Suprapubic skin (tissue), 4 donors: ENCODE measurements around the gene G2E3. TPM values are rescaled to one million over a fixed set of nuclear protein-coding genes. Genes with fewer than 3 reads are reported as not detected.

Experiments used
- DNase-seq, 2 donors: peaks; one replicate each; pipeline ENCODE4 v3.0.0-alpha.2; 2019; ENCODE audit warnings: low spot score in 2 of 2
- H3K27ac ChIP-seq: fragments of 200-600 bp; sonication (generic); one replicate; pipeline ENCODE4 v1.5.1; 2019
- H3K27me3 ChIP-seq: fragments of 200-600 bp; sonication (generic); one replicate; pipeline ENCODE4 v1.5.1; 2019
- H3K36me3 ChIP-seq: fragments of 200-600 bp; sonication (generic); one replicate; pipeline ENCODE4 v1.5.1; 2019
- H3K4me1 ChIP-seq: fragments of 200-600 bp; sonication (generic); one replicate; pipeline ENCODE4 v1.5.1; 2019
- H3K4me3 ChIP-seq: fragments of 200-600 bp; sonication (generic); one replicate; pipeline ENCODE4 v1.5.1; 2019; ENCODE audit warnings: mild to moderate bottlenecking
- H3K9me3 ChIP-seq: fragments of 200-600 bp; sonication (generic); one replicate; pipeline ENCODE4 v1.5.1; 2019
- EP300 ChIP-seq: sonication (generic); formaldehyde crosslinking; IDR thresholded peaks from one replicate; pipeline ENCODE4 v1.6.1; 2017; ENCODE audit warnings: antibody characterized with exemption
- POLR2A ChIP-seq, 2 donors: fragments of 450-650 bp; IDR thresholded peaks; one replicate each; pipeline ENCODE4 v1.6.1; 2017; ENCODE audit warnings: antibody characterized with exemption in 2 of 2, mild to moderate bottlenecking in 2 of 2, moderate library complexity in 2 of 2
- POLR2AphosphoS5 ChIP-seq, 3 donors: sonication (generic); formaldehyde crosslinking; IDR thresholded peaks; one replicate each; pipeline ENCODE4 v1.6.1; 2017; ENCODE audit warnings: antibody characterized with exemption in 3 of 3
- WGBS: methylation state at CpG from one replicate; pipeline ENCODE4 v1.1.5; 2018; 5-methylcytosine and 5-hydroxymethylcytosine counted together
- total RNA-seq, 4 donors: library from RNA; depleted of rRNA; stranded (reverse); fragments of >200 nt; gene quantifications; one replicate each; pipeline ENCODE4 v1.1.0, GENCODE V29; 2016
- TF ChIP-seq, protein P1 (sequence below), 2 donors: fragments of 200-600 bp in 1 of 2; fragments of 450-650 bp in 1 of 2; sonication (generic) in 1 of 2; IDR thresholded peaks; one replicate each; pipeline ENCODE4 v1.5.1; 2016 to 2019; ENCODE audit warnings: antibody characterized with exemption in 2 of 2, mild to moderate bottlenecking in 1 of 2, moderate library complexity in 1 of 2

Gene G2E3
- total RNA-seq, 4 donors from 2014 or later: 7.3 to 13.9 (median 9.7) TPM

DNA sequence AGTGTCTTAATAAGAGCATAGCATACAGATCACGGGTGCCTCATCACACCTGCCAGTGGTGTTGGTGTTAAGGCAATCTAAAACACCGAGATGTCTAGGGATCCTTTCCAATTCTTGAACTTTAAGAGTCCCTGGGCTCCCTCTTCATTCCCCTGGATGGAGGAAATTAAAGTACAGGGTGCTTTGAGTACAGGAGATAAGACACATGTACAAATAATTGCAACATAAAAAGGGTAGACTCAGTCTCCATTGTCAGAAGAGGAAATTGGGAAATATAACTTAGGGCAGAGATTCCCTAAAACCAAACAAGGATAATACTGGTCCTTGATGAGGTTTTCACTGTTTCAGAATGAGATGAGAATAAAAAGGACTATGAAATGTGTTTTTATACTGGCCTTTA, 98.1 kb downstream of the G2E3 start:
- H3K4me3 ChIP-seq: no peak overlapping the region
- H3K4me1 ChIP-seq: no peaks in the 10 kb centered on the region
- H3K27me3 ChIP-seq: no peaks in the 10 kb centered on the region
- no peaks in the 10 kb centered on the region for H3K9me3 ChIP-seq
- H3K27ac ChIP-seq: no peak overlapping the region
- TF ChIP-seq EP300 (no peak), POLR2AphosphoS5 (IDR thresholded peaks at IDR 0.05) (no peak), POLR2A (IDR thresholded peaks at IDR 0.05) (no peak)
- TF ChIP-seq, protein P1, sequence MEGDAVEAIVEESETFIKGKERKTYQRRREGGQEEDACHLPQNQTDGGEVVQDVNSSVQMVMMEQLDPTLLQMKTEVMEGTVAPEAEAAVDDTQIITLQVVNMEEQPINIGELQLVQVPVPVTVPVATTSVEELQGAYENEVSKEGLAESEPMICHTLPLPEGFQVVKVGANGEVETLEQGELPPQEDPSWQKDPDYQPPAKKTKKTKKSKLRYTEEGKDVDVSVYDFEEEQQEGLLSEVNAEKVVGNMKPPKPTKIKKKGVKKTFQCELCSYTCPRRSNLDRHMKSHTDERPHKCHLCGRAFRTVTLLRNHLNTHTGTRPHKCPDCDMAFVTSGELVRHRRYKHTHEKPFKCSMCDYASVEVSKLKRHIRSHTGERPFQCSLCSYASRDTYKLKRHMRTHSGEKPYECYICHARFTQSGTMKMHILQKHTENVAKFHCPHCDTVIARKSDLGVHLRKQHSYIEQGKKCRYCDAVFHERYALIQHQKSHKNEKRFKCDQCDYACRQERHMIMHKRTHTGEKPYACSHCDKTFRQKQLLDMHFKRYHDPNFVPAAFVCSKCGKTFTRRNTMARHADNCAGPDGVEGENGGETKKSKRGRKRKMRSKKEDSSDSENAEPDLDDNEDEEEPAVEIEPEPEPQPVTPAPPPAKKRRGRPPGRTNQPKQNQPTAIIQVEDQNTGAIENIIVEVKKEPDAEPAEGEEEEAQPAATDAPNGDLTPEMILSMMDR (IDR thresholded peaks at IDR 0.05): no peak
- 93% methylated on average over 2 of the region's 2 CpGs for WGBS
- no peak for DNase-seq
- H3K36me3 ChIP-seq: peaks cover 57% of the 10 kb centered on the region

DNA sequence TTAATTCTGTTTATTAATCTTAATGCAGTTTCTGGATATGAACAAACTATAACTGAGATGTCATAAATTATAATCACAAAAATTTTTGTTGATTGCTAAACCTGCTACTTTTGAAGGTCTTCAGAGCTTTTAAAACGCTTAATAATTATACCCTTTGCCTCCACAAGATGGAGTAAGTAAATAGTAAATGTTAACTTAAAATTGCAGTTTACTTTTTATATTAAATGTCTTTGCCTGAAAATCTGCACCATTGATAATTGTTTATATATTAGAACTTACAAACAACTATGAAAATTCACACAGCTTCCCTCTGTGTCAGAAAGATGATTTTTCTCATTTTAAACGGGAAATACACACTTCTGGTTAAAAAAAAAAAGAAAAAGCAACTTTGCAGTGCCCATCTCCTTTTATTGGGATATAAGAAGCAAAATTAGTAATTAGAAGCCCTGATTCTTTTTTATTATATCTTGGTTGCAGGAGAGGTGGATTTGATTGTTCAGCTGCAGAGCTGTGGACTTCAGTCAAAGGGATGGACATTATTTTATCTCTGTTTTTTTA, 98.7 kb downstream of the G2E3 start:
- no peak overlapping the region for H3K27ac ChIP-seq
- H3K27me3 ChIP-seq: no peaks in the 10 kb centered on the region
- H3K36me3 ChIP-seq: peaks cover 55% of the 10 kb centered on the region
- H3K9me3 ChIP-seq: no peaks in the 10 kb centered on the region
- no peak for TF ChIP-seq POLR2AphosphoS5 (IDR thresholded peaks at IDR 0.05)
- TF ChIP-seq POLR2A (IDR thresholded peaks at IDR 0.05): no peak
- no peak for TF ChIP-seq EP300
- TF ChIP-seq, protein P1 (IDR thresholded peaks at IDR 0.05): no peak
- H3K4me1 ChIP-seq: no peaks in the 10 kb centered on the region
- no peak for DNase-seq
- WGBS: 48% methylated on average over 2 of the region's 2 CpGs
- no peak overlapping the region for H3K4me3 ChIP-seq

DNA sequence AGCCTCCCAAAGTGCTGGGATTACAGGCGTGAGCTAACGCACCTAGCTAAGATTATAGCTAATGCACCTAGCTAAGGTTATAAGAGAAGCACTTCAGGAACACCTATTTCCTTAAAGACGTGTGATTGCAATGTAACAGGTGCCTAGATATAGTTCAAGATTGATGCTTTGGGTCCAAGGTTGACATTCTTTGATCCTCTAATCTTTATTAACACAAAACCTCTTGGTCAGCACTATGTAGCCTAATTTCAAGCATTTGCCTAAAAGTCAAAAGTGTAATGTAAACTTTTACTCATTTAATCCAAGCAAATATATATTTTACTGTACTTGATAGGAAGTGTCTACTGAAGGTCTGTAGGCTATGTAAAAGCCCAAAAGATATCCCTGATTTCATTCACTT, 99.7 kb downstream of the G2E3 start:
- no peaks in the 10 kb centered on the region for H3K27me3 ChIP-seq
- TF ChIP-seq POLR2AphosphoS5 (IDR thresholded peaks at IDR 0.05): no peak
- TF ChIP-seq, protein P1 (IDR thresholded peaks at IDR 0.05): no peak
- TF ChIP-seq POLR2A (IDR thresholded peaks at IDR 0.05): no peak
- no peak for TF ChIP-seq EP300
- H3K27ac ChIP-seq: no peak overlapping the region
- H3K36me3 ChIP-seq: peaks cover 49% of the 10 kb centered on the region
- H3K9me3 ChIP-seq: no peaks in the 10 kb centered on the region
- no peaks in the 10 kb centered on the region for H3K4me1 ChIP-seq
- no peak overlapping the region for H3K4me3 ChIP-seq
- WGBS: 100% methylated on average over 3 of the region's 3 CpGs
- no peak for DNase-seq

DNA sequence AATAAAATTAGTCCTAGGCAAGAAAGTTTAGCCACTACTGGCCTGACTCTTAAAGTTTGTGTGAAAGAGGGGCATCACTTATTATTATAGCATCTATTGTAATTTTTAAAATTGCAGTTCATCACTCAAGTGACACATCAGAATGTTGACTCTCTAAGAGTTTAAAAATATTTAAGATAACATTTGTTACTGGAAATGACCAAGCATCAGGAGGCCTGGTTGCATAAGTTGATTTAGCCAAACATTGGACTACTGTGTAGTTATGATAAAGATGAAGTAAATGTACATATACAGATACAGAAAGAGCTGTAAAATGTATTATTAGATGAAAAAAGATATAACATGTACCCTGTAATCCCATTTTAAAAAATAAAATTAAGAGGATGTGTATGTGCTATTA, 110.6 kb downstream of the G2E3 start:
- Histone ChIP-seq H3K4me3 (no peak overlapping the region), H3K36me3 (peaks cover 20% of the 10 kb centered on the region), H3K4me1 (no peaks in the 10 kb centered on the region), H3K9me3 (no peaks in the 10 kb centered on the region), H3K27me3 (no peaks in the 10 kb centered on the region), H3K27ac (no peak overlapping the region)
- TF ChIP-seq EP300: no peak
- TF ChIP-seq POLR2A (IDR thresholded peaks at IDR 0.05): no peak
- no peak for DNase-seq

Other genes with a start within 250 kb of the G2E3 start
- gene SCFD1, start 63.2 kb downstream of the G2E3 start, total RNA-seq: 10 to 100 TPM; 26.4 to 84.2 (median 49.9) TPM